Measurements from ENCODE around the gene NR3C2.

NR3C2 gene

DNA sequence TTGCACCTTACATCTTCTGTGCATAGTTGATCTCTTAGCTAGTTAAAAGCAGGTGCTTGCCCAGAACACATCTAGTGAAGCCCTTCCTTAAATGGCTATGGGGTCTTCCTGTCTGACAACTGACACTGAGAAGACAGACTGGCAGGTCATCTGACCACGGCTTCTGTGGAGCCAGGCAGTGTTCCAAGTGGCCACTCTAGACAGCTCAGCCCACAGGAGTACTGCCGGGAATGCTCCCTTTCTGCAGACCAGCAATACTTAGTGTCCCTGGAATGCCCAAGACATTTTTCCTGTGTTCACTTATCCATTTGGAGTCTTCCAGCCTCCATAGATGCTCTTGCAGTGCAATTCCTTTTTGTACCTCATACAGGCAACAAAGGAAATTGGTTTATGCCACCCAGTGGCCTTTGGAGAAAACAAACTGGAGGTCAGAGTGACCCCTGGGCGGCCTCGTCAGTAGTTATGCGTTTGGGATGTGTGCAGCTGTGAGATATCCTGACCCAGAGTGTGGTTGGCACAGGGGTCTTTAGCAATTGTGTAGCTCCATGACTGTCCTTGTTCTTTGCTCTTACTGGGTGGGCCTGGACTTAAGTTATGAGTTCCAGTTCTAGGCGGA, 374.8 kb downstream of the NR3C2 start:
- DNase-seq = no peak

DNA sequence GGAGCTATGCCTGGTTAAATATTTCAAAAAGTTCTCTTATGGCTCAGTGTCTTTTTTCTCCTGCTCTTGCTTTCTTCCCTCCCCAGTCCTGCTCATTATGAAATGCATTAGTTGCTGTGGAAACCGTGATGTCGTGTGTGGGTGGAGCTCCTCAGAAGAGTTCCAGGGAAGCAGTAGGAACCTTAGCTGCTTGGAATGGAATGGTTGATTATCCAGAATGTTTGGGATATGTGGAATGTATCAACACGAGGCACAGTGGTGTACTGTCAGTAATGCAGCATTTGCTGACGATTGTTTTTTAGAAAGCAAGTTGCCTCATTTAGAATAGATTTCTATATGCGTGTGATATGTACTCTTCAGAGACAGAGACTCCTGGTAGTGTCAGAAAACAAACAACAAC, 377.1 kb downstream of the NR3C2 start:
- no peak for DNase-seq

DNA sequence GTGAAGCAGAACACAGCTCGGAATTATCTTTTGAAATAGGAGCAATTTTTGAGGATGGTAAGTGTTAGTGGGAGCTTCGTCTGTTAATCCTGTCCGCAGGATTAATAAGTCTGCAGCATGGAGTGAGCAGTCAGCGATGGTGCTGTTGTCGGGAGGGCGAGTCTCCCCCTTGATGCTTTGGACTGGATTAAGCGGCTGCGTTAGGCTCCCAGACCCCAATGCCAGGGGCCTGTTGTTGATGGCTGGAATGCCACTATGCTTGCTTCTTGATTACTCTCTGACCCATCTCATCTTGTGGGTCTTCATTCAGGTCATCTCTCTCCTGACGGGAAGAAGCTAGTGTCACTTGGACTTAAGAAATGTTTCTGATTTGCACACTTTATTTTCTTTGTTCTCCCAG, 377.8 kb downstream of the NR3C2 start:
- no peak for DNase-seq

DNA sequence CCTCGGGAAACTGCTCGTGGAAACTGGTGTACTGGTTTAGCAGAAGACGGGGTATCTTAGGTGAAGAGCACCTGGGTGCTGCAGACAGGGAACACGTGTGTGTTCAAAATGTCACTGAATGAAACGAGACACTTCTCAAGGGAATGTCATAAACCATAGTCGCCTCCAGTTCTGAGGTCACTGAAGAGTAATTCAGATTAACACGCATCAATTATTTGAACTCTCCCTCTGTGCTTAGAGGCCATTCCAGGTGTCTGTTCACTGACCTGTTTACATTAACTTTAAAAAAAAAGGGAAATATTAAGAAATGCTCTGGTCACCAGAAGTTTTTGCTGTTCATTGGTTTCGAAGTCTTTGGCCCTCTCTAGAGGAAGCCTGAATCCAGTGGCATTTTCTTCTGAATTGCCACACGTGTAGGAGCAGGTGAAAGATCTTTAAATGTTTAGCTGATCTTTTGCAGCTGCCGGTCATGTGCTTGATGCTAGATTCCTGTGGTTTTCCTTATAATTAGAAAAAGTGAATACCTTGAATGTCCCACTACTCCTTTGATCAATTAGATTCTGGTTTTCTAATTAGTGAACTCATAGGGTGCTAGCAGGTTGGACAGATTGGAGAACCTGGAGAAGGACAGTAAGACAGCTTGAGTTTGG, 379.8 kb downstream of the NR3C2 start:
- no peak for DNase-seq

DNA sequence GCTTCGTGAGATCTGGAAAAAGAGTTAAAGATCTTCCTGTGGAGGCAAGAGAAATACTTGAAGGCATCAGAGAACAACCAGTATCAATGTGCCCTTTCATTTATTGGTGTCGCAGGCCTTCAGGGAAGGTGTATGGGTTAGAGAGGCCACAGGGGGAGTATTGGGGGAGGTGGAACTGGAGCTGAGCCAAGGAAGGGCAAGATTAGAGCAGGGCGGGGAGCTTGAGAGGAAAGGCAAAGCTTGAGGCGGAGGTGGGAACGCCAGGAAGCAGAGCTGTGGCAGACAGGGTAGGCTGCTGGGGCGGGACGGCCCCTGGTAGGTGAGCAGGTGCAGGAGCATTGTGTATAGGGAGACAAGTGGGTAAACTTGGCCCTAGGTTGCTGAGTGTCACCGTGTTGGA, 380.4 kb downstream of the NR3C2 start:
- DNase-seq = no peak

DNA sequence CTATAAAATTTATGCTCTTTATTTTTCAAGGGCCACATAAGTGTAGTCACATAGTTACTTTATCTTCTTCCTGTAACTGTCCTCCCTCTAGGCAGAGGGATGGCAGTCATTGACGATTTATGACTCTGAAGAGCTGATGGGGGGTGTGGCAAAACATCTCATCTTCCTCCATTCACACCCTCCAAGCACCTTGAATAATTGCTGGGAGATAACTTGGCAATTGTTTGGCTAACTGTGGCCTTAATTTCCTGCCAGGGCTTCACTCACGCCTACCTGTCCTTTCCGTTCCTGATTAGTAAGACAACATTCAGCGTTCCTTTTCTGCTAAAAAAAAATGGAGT, 381.1 kb downstream of the NR3C2 start:
- no peak for DNase-seq

DNA sequence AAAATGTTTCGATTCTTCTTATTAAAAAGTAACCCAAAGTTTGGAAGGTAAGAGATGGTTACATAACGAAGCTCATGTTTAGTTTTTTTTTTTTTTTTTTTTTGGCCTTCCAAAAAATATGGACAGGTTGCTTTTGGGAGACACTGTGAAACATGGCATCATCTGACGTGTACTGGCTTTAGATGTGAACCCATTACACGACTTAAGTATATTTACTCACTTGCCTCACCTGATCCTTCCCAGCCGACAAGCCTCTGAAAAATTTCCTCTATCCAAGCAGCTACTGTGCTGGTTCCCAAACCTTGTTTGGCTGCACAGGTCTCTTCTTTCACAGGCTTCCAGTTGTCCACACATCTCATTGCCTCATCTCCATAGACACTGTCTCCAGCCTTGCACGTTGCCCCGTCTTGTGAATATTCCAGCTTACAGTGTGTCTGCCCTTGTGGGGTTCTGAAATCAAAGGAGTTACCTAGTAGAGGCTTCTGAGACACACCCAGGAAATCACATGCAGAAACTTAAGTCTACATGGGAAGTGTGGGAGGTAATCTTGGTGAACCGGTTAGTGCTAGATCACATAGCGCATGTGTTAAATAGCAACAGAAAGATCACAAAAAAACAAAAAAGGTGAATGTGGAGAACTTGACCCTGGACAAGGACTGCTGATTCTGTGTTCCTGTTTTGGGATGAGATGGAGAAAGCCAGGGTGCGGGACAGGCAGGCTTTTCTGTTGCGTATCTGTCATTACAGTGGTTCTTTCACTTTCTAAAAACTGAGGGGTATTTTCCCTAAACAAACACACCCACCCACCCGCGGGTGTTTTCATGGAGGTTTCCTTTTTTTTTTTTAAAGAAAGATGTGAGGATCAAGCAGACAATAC, 381.7 kb downstream of the NR3C2 start:
- no peak for DNase-seq

DNA sequence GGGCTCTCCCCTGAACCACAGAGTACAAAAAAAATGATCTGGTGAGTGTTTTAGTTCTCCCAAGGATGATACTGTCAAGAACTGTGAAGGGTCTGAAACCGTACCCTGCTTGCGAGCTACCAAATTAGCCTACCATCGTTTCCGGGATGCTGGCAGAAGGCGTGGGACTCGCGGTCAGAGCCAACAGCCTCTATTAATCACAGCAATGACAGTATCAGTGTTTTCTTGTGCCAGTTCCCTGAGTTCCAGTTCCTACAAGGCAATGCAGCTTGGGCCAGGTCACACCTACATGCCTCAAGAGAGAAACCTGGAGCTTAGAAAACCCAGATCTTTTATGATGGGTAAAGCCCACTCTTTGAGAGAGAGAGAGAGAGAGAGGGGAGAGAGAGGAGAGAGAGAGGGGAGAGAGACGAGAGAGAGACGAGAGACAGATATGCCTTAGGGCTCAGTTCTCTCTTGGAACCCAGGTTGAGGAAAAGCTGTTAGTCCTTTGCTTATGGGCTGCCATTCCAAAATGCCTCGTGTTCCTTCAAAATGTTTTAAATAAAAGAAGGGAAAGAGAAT, 382.5 kb downstream of the NR3C2 start:
- no peak for DNase-seq

DNA sequence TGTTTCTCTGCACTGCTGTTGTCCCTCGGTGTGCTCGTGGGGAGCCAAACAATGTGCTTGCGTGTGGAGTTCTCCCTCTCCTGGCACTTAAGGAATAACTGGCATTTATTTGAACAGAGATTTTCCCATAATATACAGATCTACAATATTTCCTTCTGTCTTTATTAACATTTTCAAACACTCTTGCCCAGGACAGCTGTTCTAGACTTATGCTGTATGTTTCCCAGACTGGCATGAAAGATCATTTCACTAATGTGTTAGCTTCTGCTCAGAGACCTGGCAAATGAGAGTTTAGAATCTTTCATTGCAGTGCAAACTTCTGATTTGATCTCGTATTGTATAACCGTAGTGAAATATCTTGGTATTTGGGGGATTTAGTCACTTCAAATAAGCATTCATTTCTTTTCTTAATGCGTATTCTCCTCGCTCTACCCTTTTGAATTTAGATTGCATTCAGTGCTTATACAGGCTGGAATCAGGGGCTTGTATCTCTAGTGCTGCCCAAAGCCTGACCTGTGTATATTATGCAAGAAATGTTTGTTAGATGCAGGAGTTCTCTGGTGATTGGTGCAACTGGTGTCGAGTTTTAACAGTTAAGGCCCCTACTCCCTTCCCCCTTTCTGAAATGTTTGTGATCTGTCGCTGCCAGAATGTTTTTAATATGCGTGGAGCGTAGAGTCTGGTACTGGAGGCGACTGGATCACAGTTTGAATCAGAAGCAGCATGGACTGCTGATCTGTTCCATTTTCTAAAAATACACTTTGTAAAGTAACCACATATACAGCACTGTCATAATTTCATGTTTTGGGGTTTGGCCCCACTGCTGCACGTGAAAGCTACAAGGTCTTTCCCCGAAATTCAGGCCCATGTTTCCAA, 384.0 kb downstream of the NR3C2 start:
- DNase-seq = no peak

DNA sequence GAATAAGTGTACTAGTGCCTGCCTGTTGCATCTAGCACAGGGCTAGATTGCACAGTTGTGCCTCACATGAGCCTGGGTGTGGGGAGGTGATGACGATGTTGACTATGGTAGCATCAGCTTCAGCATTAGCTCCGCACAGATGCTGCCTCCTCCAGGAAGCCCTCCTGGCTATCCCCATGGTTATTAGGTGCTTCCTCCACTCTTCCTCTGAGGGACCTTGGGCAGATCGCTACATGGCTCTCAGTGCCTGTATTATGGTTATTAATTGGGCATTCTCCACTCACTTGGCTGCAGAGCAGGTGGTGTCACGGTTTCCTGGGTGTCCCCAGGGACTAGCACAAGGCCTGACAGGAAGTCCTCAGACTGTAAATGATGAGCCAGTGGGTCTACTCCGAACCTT, 384.7 kb downstream of the NR3C2 start:
- DNase-seq = no peak

DNA sequence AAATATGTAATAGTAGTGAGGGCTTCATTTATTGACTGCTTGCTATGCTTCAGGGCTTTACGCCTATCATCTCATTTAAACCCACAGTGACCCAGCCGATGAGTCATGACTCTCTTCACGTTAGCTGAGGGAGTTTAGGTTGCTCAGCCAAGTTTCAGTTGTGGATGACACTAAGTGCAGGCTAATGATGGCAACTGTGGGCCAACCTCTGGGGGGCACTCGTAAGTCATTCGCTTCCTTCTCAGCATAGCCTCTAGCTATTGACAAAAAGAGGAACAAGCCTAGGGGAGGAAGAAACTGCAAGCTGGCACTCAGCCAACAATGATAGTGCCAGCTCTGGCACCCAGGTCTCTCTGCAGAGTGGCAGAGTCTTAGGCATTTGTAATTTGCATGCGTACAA, 385.3 kb downstream of the NR3C2 start:
- no peak for DNase-seq

DNA sequence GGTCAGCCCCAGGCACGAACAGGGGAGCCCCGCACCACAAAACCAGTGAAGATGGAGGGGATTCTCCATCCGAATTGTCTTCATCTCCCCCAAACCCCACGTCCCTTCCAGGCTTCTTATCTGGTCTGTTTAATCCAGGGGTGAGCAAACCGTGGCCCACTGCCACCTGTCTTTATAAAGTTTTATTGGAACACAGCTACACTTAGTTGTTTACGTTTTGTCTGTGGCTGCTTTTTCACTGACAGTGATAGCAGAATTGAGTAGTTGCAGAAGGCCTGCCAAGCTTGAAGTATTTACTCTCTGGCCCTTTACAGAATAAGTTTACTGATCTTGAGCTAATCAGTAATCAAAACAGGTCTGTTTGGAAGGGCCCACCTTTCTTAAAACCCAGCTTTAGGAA, 386.4 kb downstream of the NR3C2 start:
- no peak for DNase-seq

DNA sequence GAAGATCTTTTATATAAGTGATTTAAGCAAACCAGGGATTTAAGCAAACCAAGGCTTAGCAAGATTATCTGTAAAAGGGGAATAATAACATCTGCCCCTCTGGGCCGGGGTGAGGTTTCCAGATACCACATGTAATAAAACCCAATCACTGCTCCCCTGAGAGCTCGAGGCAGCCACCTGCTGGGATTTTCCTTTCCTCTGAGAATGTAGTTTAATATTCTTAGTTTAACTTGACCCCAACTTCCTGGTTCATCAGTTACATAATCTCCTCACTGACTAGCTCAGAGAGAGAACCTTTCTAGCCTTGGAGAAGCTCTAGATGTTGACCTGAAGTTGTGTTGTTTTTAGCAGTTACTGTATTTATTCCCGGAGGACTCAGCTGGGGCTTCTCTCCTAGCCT, 387.9 kb downstream of the NR3C2 start:
- DNase-seq = no peak

DNA sequence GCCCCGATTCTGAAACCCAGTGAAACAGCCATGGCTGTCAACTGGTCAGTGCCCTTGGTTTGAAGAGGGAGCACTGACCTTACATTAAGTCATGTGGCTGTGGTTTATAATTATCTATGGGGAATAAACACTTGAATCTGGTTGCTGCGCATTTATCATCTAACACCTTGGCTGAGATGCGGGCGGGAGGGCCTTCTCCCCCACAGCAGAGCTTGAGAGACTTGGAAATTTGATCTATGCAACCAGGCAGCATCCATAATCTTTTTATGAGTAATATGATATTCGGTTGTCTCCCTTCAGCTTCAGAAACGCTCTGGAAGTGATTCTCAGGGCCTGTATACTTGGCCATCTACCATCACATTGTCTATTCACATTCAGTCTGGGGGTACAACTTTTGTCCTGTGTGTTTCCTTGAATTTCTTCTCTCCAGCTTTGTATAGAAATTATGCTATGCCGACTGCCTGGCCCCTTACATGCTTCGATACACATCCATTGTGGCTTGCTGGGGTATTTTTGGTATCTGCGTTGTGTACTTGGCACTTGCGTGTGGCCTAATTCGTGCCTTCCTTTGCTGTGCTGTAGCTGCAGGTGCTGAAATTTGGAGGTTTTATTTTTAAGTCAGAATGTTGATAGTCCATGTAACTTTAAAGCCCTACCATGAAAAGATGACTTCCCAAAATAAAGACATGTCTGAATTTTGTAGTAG, 388.8 kb downstream of the NR3C2 start:
- no peak for DNase-seq

DNA sequence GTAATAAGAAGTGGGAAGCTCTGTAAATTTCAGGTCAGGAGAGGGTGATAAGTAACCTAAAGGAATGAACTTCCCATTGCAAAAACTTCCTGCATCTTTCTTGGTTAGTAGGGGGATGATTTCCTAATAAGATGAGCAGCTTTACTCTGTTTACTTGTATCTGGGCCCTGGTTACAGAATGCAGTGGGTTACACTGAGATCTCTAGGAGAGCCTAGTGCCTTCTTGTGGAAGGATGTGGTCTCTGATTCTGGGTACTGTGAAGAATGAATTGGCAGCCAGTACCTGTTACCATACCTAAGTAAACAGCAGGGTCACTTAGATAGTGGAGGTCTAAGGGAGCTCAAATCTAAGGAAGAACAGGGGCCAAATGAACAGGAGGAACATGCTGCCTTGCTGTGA, 389.8 kb downstream of the NR3C2 start:
- DNase-seq = no peak

DNA sequence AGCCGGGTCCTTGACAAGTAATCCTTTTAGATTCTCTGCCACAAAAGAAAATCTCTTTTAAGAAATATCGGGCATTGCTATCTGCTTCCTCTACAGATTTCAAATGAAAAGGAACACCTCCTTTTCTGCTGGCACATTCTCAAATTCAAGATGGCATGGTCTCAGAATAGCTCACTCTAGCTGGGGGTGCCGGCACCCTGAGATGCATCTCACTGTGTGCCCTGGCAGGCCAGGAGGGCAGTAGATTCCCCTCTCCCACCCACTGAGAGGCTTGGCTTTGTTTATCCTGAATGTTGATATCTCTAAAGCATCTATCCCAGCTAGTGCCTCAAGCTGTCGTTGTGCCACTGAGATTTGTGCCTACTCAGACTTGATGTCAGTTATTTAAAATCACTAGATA, 390.8 kb downstream of the NR3C2 start:
- DNase-seq = no peak

DNA sequence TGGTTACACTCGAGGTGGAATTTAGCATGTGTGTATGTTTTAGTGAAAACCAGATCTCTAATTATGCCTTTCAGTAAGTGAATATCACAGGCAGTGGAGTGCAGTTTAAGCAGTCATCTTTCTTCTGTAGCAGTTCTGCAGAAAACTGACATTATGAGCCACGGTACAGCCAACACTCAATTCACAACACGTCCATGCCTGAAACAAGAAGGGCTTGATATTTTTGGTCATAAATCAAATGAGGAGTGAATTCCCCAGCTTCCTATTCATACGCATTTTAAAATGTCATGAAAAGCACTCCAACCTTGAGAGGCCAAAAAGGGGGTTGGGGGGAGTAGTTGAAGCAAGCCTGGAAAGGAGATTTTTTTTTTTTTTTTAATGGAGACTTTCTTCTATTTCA, 393.6 kb downstream of the NR3C2 start:
- no peak for DNase-seq

DNA sequence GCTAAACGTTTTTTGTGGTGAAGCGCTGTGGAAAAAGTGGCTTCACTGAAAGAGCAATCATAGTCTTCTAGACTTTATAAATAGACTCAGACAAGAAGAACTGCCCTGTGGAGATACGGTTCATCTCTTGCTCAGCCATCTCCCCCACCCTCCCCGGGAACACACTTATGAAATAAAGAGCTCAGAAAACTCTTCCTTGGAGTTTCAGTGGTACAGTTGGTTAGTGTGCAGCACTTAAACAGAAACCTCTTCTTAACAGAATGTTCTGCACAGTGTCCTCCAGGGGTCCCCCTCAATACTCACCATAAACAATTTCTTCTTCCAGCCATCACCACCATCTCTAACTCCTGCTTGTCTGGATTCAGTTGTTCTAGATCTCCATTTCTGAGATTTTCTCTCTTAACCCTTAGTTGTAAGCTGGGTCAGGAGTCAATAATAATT, 397.3 kb downstream of the NR3C2 start:
- no peak for DNase-seq

DNA sequence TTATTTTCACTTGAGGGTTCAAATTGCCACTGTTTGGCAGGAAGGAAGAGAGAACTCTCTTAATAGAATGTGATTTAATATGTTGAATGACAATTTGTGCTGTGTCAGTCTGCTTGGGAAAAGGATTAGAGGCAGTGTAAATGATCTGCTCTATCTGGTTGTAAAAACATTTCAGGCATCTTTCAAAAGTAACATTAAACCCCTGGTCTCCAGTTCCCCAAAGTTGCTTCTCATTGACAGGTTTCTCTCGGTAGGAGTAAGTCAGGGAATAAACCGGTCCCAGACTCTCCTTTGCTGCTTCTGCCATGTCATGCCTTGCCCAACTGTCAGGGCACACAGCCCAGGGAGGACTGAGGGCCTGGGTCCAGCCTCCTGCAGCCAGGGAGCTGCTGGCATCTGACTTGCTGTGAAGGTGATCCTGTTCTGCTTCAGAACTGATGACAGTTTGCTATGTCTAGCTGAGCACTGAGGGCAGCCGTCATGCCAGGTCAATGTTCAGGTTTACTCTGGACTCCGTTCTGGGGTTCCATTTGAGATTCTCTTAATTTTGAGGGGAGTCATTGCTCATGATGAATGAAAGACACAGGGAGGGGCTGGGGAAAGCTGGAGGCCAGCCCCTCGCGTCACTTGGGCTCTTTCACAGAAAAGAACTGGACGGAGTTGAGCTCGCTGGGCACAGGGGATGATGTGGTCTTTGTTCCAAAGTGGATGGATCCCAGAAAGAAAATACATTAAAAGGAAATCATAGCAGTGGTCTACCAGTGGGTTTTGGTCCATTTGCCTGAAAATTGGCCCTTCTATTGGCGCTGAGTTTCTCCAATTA, 397.9 kb downstream of the NR3C2 start:
- no peak for DNase-seq

DNA sequence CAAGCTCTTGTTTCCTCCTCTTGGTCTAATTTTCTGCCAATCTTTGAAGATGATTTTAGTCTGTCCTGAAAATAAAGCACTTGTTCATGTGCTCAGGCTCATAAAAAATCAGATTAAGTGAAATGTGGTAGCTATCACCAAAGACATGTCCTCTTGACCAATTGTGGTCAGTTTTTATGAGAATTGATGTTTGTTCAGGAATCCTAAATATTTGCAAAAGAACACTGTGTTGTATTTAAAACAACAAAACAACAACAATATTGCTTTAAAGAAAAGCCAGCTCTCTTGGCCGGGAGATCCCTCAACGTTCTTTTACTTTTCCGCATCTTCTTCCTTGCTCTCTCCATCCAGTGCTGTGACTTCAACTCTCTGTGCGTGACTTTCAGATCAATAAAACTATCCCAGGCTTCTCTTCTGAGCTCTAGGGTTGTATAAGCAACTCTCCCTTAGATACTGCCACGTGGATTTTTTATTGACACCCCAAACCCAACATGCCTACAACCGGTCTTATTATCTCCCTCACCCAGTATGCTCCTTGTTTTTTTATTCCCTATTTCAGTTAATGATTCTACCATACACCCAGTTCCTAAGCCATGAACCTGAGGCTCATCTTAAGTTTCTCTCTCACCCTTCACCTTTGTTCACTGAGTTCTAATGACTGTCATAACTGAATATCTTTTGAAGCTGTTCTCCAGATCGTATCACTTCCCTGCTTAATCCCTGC, 400.4 kb downstream of the NR3C2 start:
- DNase-seq = no peak

DNA sequence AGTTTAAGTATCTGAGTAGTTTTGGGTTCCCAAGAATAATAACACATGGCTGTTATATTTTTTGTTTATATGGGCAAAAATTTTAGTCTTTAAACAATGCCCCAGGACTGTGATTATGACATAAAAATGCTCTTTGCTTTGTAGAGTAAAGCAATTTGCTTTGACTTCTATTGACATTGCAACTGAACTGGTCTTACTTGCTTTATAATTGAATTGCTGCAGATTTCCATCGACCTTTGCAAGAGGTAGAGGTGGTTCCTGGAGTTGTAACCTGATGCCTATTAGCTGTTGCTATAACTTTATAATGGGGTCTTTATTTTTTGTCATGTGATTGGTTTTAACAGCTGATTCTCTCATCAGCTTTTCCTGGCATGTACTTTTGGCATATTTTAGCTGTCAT, 407.4 kb downstream of the NR3C2 start:
- DNase-seq = no peak
